Occipital lobe (tissue), 2 donors: ENCODE data around the gene DNAAF5. TPM values are rescaled to one million over a fixed set of nuclear protein-coding genes. Genes with fewer than 3 reads are reported as not detected.
A peak's percentile ranks its signal among the peaks of the same experiment; 100 is the strongest.

ENCODE experiments used
- DNase-seq: peaks from one replicate; lab custom pipeline; 2025; lab: John Stamatoyannopoulos, UW
- total RNA-seq: library from RNA; depleted of rRNA; stranded (reverse); fragments of >200 nt; gene quantifications from one replicate; pipeline ENCODE4 v1.2.3, GENCODE V29; 2014

Gene DNAAF5
- total RNA-seq, 1 donor from 2014 or later, result 7.0 TPM

- DNase-seq, result no peak
Measured at GRCh38 chr7:765383-765782, 38.9 kb downstream of the DNAAF5 start.

DNA sequence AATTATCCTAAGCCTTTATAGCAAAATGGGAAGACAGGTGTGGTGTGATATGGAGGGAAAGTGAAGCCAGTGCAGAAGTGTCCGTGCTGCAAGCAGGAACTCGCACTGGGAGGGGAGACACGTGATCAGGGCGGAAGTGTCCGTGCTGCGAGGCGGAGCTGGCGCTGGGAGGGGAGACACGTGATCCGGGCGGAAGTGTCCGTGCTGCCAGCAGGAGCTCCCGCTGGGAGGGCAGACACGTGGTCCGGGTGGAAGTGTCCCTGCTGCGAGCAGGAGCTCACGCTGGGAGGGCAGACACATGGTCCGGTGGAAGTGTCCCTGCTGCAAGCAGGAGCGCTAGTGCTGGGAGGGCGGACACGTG, 41.1 kb downstream of the DNAAF5 start:
- peak; percentile 58 for DNase-seq

- DNase-seq, result peak; percentile 74
Measured at GRCh38 chr7:767941-768731, 41.6 kb downstream of the DNAAF5 start.

DNA sequence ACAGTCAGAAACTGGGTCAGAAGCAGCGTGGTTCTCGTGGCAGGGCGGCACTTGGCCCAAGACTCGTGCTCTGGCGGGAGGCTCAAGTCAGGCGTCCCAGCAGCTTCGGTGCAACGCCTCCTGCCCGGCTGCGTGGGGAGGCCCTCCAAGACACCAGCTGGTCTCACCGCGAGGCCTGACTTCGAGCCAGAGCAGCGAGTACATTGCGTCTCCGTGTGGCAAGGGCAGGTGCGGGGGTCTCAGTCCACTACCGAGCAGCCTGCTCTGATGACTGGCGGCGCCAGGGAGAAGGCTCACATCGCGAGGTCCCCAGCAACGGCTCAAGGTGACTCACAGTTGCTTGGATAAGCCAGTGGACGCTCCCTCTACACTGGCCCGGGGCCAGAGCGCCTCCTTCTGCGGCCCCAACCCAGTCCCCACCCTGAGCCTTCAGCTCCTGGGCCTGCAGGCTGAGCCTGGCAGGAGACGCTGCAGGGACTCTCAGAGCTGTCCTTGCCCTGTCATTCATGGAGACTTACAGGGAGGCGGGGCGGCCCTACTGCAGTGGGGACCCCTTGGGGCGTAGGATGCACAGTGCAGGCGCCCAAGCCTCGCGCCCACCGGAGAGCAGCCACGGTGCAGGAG, 42.5 kb downstream of the DNAAF5 start:
- peak; percentile 42 for DNase-seq

- no peak for DNase-seq
Measured at GRCh38 chr7:770336-770735, 43.8 kb downstream of the DNAAF5 start.

DNA sequence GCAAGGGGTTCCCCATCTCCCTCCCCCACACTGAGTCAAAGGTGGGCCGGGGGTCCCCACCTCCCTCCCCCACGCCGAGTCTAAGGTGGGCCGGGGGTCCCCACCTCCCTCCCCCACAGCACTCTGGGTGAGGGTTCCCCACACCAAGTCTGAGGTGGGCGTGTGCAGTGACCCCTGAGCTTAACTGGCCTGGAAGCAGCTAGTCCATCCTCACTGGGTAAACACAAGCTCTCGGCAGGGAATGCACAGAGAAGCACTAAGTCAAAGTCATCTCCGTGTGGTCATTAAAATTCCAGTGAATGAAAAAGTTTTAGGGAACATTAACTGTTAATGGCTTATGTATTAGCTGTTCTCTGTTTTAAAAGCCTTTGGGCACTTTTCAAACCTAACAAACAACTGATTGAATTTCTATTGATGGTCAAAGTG, 44.3 kb downstream of the DNAAF5 start:
- DNase-seq, result no peak

- DNase-seq, result no peak
Measured at GRCh38 chr7:771234-772004, 44.9 kb downstream of the DNAAF5 start.

DNA sequence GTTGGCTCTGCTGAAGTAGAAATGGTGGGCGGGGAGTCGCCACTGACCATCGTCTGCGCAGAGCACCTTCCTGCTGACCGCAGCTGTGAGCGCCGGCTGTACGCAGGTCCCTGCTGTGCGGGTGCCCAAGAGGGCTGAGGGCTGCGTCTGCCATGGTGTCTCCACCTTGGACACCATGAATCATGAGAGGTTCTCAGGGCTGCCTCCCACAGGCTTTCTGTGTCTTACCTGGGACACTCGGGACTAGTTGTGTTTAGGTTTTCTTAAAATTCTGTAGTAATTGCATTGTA, 45.5 kb downstream of the DNAAF5 start:
- no peak for DNase-seq

- DNase-seq, result no peak
Measured at GRCh38 chr7:772392-772791, 45.9 kb downstream of the DNAAF5 start.

DNA sequence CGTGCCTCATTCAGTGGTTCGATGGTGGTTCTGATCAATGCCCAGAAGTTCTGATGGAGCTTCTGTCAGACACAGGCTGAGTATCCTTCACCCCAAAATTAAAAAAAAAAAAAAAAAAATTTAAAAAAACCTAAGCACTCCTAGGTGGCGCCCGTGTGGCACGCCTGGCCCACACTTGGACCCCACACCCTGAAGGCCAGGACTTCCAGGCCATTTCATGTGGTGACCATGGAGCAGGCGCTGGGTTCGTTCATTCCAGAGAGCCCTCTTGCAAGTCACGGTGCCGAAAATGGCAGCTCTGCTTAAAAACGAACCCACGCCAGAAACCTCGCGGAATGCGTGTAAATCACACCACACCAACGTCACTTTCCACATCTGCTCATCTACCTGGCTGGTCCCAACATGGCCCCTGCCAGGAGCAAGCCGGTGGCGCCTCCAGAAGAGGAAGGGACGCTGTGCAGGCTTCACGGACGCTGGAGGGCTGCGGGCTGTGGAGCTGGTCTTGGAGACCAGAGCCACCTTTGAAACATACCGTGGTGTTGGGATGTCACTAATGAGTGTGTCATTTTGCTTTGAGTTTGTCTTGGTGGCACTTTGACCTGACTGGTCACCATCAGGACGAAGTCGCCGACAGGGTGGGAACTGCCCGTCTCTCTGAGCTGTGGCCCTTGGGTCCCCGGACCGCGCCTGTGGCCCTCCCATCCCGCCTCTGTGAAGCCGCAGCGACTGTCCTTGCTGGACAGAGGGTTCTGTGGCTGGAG, 46.5 kb downstream of the DNAAF5 start:
- no peak for DNase-seq

DNA sequence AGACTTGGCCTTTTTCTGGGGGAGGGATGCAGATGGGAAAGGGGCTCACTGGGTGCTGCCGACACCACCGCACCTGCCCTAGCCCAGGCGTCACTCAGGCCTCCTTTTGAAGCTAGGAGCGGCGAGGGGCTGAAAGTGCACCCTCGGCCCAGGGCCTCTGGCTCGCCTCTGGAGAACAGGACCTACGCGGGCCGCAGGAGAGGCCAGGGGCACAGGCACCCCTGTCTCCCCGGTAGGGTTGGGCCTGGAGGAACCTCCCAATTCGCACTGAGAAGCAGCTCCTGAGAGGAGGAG, 47.1 kb downstream of the DNAAF5 start:
- DNase-seq, result no peak

DNA sequence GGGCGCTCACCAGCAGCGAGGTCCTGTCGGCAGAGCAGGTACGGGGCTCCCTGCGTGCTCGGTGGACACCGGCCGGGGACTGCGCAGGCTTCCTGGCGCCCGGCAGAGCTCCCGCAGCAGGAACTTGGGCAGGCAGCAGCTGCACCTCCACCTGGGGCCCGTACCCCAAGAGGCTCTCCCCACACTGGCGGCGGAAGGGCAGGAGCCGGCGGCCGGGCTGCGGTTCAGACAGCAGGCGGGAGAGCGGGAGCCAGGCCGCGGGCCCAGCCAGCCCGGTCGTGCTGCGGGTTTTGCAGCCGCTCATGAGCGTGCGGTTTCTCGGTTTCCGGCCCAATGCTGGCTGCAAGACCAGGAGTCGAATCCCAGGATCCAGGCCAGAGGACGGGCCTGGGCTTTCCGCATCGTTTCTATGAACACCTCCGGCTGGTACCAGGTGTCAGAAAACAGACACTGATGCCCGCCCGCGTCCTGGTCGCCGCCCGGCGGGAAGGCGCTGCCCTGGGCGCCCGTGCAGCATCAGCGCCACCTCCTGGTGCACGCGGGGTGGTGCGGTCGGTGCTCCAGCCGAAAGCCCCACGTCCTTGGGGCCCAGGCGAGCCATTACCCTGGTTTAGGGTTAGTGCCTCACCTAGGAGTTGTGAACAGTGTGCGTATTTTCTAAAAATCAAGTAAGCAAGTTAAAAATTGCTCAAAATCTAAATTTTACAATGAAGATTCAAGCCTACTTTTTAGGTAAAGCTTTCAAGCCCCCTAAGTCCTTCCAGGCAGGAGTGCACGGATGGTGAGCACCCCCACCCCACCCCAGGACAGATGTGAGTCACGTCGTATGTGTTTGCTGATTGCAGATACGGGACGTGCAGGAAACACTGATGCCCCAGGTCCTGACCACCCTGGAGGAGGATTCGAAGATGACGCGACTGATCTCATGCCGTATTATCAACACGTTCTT, 47.9 kb downstream of the DNAAF5 start:
- DNase-seq, result no peak

DNA sequence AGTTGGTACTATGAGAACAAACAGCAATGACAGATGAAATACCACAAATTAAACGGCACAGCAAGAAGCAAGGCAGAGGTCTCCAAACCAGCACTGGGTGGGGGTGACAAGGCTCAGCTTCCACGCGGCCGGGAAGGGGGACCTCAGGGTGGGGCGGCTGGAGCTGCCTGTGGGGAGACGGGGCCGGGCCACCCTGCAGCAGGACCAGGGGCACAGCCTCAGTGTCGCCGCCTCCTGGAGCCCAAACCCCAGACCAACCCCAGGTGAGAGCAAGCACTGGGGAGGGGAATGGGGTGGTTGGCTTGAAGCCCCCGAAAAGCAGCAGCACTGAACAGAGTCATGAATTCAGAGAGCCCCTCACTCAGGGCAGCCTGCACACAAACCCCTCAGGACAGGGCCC, 49.9 kb downstream of the DNAAF5 start:
- no peak for DNase-seq

GRCh38 chr7:776992-777727, 50.7 kb downstream of the DNAAF5 start:
- DNase-seq, result no peak

DNA sequence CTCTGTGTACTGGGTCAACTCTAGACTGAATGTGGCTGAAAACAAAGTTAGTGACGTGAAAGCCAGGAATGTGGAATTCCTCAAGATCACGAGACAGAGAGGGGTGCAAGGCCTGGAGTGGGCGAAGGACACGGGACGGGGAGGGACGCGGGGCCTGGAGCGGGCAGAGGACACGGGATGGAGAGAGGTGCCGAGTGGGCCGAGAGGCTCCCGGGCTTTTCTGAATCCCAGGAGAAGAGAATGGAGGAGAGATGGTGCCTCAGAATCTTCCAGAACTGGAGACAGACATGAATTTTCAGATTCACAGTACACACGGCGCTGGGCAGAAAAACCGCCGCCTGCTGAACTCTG, 51.2 kb downstream of the DNAAF5 start:
- no peak for DNase-seq

DNA sequence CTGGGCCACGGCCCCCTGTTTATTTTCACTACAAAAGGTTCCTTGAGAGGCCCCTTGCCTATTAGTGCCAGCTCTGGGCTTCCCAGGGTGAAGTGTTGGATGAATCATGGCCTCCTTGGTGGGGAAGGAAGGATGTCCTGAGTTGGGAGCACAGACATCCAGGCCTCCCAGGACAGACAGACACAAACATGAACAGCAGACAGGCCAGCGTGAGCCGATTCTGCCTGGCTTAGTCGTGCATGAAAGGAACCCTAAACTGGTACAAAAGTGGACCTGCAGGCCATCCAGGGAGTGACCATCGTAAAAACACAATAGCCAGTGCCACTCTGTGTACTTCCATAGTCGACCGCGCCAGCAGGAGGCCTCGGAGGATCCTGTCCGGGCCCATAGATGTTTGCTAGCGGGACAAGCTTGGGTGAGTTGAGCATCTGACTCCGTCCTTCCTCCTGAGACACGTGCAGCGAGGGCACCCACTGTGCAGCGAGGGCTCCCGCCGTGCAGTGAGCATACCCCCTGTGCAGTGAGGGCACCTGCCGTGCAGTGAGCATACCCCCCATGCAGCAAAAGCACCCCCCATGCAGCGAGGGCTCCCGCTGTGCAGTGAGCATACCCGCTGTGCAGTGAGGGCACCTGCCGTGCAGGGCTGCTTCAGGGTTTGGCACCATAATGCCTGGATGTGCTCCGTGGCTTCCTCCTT, 51.9 kb downstream of the DNAAF5 start:
- no peak for DNase-seq

- no peak for DNase-seq
Measured at GRCh38 chr7:778968-779451, 52.5 kb downstream of the DNAAF5 start.

- DNase-seq, result no peak
Measured at GRCh38 chr7:779480-779879, 53.0 kb downstream of the DNAAF5 start.

DNA sequence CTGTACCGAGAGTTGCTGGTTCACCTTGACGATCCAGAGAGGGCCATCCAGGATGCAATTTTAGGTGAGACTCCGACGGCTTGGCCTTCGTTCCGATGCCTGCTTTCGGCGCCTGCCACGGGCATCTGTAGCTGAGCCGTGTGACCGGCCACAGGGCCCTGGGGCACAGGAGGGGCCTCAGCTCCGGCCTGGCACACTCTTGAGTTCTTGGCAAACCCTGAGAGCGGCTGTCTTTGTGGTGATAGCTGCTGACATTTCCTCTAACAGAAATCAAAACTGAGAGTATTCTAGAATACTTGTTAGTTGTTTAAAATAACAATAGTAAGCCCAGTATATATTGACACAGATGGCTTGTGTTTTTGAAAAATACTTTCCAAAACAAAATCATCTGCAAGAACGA, 53.6 kb downstream of the DNAAF5 start:
- DNase-seq, result no peak

DNA sequence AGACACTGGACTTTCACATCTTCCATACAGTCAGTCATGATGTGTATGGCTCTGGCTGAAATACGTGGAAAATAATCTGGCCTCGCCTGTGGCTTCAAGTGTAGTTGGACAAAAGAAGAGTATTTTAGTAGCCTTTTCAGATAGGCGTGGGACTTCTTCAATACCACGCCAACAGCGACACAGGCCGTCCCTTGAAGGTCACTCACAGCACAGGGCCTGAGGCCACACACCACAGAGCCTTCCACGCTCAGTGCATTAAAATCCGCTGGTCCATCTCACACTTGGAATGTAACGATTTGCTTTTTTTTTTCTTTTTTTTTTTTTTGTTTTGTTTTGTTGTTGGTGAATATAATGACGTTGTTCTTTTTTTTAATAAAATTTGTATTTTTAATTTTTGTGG, 54.0 kb downstream of the DNAAF5 start:
- DNase-seq, result no peak
